HG02870 (cell line): ENCODE results near the gene PKHD1.
"Not testable (repeated sequence)": the region's sequence is repeated elsewhere in the genome, so short reads cannot be mapped to it uniquely, and the experiment has no call there.

Experiments used
- ATAC-seq: cut with Tn5 transposase; IDR thresholded peaks from one replicate; pipeline ENCODE4 v1.9.1; 2021; ENCODE audit warnings: mild to moderate bottlenecking, moderate library complexity; ENCODE audit not compliant: unreplicated experiment

Gene PKHD1

DNA sequence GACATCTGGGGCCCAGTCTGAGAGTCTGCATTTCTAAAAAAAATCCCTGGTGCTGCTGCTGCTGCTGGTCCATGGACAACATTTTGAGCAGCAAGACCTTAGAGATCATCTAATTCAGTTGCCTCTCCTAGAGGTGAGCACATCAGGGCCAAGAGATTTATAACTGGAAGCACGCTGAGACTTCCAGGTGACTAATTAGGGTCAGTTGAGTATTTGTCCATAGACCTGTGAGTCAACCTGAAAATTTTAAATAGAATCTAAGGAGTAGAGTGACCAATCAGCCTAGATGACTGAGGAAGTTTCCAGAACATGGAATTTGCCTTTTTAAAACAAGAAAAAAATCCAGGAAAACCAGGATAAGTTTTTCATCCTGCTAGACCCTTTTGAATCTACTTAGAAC, 221.4 kb downstream of the PKHD1 start:
- no peak for ATAC-seq

DNA sequence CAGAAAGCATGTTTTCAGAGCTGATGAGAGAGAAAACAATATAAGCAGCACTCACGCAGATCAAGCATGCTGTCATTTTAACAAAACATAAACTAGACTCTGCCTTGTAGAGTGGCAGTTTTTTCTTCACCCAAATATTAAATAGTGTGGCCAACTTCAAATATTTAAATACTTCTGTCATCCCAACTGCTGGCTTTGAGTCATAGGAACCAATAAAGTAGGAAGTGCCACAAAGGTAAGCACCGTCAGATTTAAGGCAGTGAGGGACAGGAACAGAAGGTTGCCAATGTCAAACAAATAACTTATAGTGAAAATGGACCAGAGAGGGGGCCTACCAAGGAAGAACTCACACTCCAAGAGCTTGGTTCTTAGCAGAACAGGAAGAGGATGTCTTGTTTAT, 222.2 kb downstream of the PKHD1 start:
- ATAC-seq: no peak

DNA sequence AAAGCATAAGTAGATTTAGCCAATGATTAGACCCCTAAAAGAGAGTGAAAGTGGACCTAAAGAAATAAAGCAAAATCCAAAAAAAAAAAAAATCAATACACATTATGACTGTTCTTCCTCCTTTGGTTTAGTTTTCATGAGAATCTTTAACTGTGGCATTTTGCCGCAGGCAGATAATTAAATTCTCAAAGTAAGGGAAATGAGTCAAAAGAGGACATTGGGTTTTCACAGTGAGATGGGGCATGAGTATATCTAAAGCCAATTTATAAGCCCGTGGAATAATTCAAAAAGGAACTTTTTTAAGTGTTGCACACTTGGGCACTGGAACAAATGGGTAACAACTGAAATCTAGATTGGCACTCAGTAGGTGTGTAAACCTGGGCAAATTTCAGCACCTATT, 230.3 kb downstream of the PKHD1 start:
- peak; percentile 46 for ATAC-seq

DNA sequence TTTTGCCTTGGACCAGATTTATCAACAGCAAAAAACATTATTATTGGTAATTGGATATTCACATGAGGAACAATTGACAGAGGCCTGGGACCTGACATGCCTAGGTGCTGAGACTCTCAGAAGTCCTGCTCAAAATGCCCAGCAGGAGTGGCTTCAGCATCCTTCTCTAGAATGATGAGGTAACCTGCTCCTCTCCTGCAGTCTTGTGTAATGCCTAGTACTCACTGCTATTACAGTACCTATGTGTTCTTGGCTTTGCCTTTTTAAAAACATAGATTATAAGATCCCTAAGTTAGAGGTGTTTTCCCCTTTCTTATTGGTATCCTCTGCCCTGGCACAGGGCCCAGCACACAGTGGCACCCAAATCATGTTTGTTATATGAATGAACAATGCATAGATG, 230.9 kb downstream of the PKHD1 start:
- no peak for ATAC-seq

DNA sequence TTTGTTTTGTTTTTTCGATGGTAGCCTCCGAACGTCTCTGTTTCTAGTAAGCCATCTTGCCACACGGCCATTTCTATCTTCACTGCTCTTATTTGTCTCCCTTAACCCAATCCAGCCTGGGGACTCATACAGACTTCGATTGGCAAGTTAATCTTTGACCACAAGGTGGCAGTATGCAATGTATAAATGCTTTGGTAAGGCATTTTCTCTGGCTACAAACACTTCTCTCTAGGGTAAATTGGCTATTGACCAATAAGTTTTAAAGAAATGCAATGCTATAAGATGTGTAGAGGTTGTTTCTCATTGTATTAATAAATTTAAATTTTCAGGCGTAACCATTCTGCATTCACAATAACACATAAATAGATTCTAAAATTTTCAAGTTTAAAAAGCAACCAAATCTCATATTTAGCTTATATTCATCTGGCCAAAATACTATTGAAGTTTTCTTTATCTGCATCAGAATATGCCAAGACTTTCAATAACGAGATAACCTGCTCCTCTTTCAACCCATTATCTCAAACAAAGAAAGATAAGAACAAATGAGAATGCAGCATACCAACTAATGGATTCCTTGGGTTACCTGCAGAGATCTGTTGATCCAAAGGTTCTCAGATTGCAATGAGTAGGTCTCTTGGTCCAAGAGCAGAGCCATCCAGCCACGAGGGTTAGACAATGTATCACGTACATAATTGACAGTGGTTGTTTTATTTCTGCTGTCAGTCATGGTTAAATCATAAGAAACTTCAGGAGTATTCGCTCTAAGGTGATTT, 231.9 kb downstream of the PKHD1 start:
- ATAC-seq: peak; percentile 75

DNA sequence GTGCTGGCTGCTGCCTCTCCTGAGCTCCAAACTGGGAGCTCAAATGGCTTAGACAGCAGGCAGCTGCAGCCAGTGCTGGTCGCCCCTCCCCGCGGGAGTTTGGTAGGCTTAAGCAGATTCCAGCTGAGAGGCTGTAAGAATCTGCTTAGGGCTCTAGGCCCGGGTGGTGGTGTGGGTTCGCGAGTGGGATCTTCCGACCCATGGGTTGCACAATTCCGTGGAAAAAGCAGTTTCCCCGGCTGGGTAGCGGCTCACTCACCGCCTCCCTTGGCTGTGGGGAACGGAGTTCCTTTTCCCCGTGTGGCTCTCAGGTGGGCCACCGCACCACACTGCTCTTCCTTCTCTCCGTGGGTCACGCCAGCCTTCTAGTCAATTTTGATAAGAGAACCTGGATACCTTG, 232.5 kb downstream of the PKHD1 start:
- ATAC-seq: no peak

DNA sequence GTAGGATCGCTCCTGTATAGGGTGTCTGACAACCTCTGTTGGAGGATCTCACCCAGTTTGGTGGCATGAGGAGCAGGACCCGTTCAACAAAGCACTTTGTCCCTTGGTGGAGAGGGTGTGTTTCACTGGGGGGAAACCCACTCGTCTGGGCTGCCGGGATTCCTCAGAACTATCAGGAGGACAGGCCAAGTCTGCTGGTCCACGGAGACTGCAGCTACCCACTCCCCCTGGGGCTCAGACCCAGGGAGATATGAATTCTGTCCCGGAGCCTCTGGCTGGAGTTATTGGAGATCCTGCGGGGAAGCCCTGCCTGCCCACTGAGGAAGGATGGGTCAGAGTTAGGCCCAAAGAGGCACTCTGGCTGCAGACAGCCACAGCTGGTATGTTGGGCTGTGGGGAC, 233.1 kb downstream of the PKHD1 start:
- no peak for ATAC-seq

DNA sequence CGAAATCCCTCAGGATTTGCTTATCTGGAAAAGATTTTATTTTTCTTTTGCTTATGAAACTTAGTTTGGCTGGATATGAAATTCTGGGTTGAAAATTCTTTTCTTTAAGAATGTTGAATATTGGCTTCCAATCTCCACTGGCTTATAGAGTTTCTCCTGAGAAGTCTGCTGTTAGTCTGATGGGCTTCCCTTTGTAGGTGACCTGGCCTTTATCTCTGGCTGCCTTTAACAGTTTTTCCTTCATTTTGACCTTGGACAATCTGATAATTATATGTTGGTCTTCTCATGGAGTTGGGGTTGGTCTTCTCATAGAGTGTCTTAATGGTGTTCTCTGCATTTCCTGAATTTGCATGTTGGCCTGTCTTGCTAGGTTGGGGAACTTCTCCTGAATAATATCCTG, 234.3 kb downstream of the PKHD1 start:
- ATAC-seq: not testable (repeated sequence)

DNA sequence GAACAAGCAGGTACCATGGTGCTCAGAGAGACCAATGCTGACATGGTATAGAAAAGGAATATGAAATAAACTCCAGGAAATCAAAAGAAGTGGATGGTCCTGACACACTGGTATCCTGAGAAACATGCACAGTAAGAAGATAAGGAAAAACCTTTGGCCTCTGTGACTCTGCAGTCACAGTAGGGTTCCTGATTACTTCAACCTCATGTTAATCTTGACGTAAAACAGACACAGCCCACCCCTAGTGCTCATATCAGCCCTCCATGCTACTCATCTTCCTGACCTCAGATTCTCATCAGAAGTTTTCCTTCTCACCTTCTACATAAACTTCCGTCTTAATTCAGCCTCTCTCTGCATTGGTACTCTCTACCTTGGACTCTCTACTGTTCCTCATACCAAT, 240.9 kb downstream of the PKHD1 start:
- ATAC-seq: no peak

DNA sequence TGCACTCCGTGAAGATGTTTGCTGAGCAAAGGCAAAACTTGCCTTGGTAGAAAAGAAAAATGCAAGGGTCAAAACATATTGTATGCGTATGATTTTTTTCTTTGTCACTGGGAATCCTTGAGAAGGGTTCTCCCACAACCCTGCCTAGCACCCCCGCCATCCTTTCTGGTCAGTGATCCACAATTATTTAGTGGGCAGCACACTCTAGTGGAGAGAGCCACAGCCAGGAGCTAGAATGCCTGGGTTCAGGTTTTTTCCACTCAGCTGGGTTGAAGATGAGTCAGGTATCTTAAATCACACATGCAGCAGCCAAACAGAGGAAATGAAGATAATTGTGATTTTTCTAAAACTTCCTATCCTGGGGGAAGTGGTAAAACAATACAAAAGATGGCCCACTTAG, 243.1 kb downstream of the PKHD1 start:
- ATAC-seq: no peak

DNA sequence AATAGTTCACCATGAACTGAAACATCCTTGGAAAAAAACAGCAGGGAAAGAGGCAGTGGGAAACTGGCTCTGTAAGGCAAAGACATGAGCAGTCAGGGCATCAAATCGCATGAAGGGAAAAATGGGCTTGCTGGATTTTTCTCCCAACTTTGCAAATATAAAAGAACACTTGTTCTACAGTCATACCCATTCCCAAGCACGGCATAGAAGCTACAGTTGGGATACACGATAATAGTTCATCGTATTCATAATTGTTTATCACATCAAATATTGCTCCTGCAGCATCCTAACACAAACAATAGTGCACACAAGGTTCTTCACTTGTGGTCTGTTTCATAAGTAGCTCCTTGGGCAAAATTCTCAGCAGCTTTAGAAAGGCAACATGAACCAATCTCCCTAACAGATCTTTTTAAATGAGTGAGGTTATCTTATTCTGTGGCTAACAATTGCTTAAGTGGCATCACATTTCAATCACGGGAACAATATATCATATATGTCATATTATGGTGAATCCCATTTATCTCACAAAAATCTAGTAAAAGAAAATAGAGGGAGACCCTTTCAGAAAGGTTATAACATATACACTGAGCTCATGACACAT, 243.9 kb downstream of the PKHD1 start:
- ATAC-seq: no peak

DNA sequence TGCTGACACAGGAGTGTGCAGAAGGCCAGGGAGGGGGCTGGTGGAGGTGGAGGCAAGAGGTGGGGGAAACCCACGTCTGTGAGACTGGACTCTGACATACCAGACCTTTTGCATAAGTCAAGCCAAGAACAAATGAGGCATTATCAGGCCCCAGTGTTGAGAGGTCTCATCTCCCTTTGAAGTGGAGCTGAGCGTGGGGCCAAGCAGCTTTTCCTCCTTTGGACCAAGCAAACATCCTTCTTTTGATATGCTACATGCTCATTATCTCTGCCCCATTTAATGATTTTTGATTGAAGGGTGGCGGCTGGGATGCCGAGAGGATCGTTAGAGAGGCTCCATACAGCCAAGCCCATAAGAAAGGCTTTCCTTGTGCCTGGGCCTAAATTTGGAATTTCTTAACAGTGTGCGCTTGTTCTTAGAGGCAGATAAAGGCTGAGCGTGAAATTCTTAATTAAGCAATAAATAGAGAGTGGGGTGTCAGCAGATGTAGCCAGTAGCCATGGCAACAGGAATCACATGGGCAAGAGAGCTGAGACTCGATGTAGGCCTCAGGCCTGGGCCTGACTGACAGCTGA, 244.5 kb downstream of the PKHD1 start:
- ATAC-seq: no peak

DNA sequence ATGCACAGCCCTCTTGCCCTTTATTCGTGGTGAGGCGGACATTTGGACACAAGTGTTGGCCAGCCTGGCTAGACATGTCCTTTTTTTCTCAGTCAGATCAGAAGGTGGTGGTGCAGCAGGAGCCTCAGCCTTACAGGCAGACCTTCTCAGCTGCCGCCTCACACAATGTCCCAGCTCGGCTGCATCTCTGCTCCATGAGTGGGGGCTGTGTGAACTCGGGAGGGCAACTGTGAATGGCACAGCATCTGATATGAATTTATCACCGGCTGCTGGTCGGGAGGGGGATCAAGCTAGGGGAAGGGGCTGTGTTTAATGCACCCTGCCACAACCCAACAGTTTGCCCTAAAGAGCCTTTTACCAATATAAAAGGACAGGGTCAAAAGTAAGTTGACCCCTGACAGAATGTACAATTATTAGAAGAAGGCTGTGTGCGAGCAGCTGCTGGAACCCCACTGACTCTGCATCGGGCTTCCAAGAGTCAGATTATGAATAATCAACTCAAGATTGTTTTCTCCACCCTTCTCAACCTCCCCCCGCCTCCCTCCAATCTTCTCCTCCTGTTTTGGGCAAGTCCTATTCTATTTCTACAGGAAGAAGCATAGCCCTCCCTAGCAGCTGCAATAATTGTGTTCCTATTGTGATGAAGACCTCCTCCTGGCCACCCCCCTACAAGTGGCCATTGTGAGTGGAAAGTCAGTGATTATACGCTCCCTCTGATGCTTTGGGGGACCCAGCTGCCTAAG, 245.2 kb downstream of the PKHD1 start:
- ATAC-seq: no peak

DNA sequence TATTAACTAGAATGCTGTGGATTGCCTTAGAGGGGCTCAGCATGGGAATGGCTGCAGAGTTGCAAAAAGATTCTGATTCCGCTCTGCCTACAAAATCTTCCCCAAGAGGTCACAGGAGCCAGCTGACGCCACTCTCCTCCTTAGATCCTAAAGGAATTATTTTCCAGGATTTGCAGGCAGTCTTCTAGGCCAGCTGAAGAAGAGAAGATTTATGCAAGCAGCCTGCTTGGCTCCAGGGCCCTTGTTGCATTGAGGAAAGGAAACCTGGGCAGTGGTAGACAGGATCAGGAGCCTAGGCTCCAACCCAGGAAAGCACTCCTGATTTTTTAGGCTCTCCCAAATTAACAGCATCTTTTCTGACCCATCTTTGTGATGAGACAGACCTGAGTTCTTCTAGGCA, 245.8 kb downstream of the PKHD1 start:
- ATAC-seq: no peak

DNA sequence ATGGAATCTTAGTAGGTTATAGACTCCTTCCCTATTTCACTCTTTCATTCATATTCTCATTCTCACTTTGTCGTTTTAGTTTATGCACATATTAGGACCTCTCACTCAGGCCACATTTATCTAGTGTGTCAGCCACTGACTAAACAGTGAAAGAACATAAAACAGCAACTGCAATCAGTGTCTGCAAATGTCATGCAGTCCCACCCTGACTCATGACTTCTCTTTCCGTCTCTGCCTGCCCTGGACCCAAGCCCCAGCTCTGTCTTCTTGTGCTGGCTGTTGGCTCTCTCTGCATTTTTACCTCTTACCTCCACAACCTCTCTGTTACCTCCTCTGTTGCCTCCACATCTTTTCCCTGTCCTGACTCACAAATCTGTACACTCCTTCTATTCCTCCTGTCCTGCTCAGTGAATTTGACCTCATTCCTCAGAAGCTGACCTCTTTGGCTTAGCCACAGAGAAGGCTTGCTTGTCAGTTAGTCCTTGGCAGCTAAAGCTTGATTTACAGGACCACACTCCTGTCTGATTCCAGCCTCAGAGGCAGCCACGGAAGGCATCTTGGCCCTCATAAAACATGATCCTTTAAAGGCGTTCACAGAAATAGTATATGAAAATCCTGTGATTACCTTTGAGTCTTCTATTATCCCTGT, 247.6 kb downstream of the PKHD1 start:
- no peak for ATAC-seq

DNA sequence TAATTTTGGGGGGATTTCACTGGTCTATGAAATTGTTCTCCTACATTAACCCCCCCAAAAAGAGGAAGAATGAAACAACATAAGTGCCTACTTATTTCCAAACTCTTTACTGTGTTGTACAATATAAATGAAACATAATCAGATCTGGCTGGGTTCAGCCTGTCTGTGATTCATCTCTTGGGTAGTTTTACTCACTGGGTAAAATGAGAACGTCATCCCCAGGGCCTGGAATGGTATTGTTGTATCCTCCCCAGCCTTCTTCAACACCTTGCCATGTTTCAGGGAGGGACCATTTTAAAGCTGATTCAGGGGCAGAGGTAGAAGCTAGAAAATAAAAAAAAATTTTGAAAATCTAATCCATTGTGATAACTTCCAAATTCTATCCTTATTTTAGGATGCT, 256.7 kb downstream of the PKHD1 start:
- ATAC-seq: no peak

DNA sequence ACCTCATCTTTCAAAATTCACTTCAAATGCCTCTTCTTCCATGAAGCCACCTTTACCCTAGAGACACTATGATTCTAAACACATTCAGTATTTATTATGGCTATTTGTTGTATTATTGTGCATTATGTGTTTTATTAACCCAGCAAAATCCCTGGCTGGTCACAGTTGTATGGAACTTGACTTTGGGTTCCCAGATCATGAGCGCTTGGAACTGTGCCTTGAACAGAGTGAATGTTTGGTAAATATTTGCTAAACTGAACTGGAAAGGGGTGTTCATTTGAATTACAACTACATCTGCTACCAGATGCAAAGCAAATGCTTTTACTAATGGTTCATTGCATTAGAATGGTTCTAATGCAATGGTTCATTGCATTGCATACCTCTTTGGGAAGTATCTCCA, 259.8 kb downstream of the PKHD1 start:
- no peak for ATAC-seq

DNA sequence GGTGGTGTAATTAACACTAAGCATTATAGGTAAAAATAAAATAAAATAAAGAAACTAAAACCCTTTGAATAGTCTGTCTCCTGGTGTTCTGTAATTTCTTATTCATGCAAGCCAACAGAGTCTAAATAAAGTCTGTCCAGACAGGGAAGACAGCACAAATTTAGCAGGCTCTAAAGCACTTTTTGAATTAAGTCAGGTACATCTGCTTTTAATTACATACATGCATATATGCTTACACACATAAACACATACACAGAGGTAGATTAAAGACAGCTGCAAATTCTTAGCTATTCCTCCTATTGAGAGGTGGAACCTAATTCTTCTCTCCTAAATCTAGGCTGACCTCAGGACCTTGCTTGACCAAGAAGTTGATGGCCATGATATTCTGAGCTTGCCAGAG, 262.5 kb downstream of the PKHD1 start:
- no peak for ATAC-seq

DNA sequence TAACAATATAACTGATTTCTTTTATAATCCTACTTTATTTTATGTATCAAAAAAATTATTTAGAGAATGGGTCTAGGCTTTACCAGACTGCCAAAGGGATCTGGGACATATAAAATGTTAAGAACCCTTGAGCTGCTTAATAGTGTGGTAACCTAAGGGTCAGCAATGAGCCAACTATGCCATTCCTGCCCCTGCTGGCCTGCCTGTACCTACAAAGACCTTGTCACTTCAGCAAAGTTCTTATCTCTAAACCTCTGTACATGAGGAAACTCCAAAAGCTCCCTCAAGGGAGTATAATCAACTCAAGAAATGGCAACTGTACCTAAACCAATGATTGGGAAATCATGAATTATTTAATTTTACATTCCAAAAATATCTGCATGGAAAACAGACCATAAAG, 266.9 kb downstream of the PKHD1 start:
- ATAC-seq: no peak

DNA sequence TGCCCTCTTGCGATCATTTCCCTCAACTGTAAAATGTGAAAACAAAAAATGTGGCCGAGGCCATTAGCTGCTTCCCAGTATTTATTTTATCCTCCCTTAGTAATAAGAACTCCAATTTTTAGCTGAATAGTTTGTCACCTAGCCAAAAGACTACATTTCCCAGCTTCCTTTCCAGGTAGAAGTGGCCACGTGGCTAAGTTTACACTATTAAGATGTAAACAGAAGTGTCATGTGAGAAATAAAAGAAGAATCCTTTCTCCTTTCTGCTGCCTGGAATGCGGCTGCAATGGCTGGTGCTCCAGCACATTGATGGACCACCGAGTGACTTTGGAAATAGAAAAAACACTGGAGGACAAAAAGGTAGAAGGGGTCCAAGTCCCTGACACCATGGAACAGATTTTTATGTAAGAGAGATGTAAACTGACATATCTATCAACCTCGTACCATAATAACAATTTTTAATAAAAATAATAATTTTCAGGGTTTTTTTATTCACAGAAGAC, 268.8 kb downstream of the PKHD1 start:
- ATAC-seq: no peak

DNA sequence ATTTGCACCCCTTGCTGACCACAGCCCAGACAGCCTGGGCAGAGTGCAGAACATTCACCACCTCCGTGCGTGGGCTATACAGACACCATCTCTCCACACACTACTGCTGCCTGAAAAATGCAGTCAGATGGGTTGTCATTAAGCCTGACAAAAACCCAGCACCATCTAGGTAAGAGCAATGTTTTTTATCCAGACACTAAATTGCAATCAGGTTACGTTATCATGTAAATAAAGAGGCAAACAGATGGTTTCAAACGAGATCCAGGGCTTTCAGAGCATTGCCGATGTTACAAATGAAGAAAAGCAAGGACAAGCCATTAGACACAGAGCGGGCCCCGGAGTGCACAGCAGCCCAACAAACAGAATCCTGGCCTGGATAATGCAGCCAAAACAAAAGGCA, 269.6 kb downstream of the PKHD1 start:
- no peak for ATAC-seq
